ENCODE results near the gene CADM2. TPM values are rescaled to one million over a fixed set of nuclear protein-coding genes. Genes with fewer than 3 reads are reported as not detected.
A peak's percentile ranks its signal among the peaks of the same experiment; 100 is the strongest.

CADM2 gene
- total RNA-seq, 1 experiment from 2014 or later, result 1.3 TPM

DNA sequence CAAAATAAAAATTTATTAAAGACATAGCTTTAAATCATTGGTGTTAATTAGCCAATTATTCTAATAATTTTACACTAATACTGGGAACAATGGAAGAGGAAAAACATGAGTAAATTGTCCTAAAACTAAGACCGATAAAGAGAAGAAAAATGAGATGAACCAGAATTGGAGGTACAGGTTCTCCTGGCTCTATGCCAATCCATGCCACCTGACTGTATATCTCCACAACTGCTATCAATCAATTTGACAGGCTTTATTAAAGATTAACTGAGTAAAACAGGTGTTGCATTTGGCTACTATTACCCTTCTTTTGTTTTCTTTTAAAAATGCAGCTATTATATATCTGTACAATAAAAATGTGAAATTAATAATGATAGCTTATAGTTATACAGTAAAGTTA is 850.0 kb downstream of the CADM2 start:
- peak; percentile 54 for DNase-seq
- no peaks in the 10 kb centered on the region for H3K4me1 Mint-ChIP-seq (ENCODE audit: low read depth, unreplicated experiment)
- no peaks in the 10 kb centered on the region for H3K27me3 Mint-ChIP-seq (ENCODE audit: unreplicated experiment)
- no peaks in the 10 kb centered on the region for H3K9me3 Mint-ChIP-seq (ENCODE audit: low read depth, unreplicated experiment)
- CTCF ChIA-PET, result no interaction called here
- TF ChIP-seq, protein P1, sequence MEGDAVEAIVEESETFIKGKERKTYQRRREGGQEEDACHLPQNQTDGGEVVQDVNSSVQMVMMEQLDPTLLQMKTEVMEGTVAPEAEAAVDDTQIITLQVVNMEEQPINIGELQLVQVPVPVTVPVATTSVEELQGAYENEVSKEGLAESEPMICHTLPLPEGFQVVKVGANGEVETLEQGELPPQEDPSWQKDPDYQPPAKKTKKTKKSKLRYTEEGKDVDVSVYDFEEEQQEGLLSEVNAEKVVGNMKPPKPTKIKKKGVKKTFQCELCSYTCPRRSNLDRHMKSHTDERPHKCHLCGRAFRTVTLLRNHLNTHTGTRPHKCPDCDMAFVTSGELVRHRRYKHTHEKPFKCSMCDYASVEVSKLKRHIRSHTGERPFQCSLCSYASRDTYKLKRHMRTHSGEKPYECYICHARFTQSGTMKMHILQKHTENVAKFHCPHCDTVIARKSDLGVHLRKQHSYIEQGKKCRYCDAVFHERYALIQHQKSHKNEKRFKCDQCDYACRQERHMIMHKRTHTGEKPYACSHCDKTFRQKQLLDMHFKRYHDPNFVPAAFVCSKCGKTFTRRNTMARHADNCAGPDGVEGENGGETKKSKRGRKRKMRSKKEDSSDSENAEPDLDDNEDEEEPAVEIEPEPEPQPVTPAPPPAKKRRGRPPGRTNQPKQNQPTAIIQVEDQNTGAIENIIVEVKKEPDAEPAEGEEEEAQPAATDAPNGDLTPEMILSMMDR (IDR thresholded peaks at IDR 0.05; ENCODE audit: unreplicated experiment), result no peak
- no peak overlapping the region for H3K27ac Mint-ChIP-seq (ENCODE audit: unreplicated experiment)
- no peak overlapping the region for H3K4me3 Mint-ChIP-seq (ENCODE audit: low read depth, unreplicated experiment)
- H3K36me3 Mint-ChIP-seq (ENCODE audit: insufficient read depth, unreplicated experiment), result no peaks in the 10 kb centered on the region
- intact Hi-C loops (cut with micrococcal nuclease; ENCODE audit: unreplicated experiment), result loop anchor here (10.0 kb wide), 2 partner anchors 444 to 834 kb away; no protein-coding TSS in a partner anchor
- no TSS peak for BruUV-seq (replicated peaks)

- Mint-ChIP-seq H3K27me3 (ENCODE audit: unreplicated experiment) (no peaks in the 10 kb centered on the region), H3K4me1 (ENCODE audit: low read depth, unreplicated experiment) (no peaks in the 10 kb centered on the region), H3K9me3 (ENCODE audit: low read depth, unreplicated experiment) (no peaks in the 10 kb centered on the region), H3K27ac (ENCODE audit: unreplicated experiment) (no peak overlapping the region), H3K4me3 (ENCODE audit: low read depth, unreplicated experiment) (no peak overlapping the region), H3K36me3 (ENCODE audit: insufficient read depth, unreplicated experiment) (no peaks in the 10 kb centered on the region)
- TF ChIP-seq, protein P1 (IDR thresholded peaks at IDR 0.05; ENCODE audit: unreplicated experiment), result peak; percentile 49
- no TSS peak for BruUV-seq (replicated peaks)
- intact Hi-C loops (cut with micrococcal nuclease; ENCODE audit: unreplicated experiment), result loop anchor here (1.0 kb wide), 3 partner anchors 424 to 742 kb away; no protein-coding TSS in a partner anchor
- DNase-seq, result peak; percentile 51
- CTCF ChIA-PET, result interaction anchor here (0.6 kb wide), 1 partner anchor 320 kb away, joined by 3 read pairs; no protein-coding TSS in a partner anchor
Measured at GRCh38 chr3:85821130-85821756, 862.5 kb downstream of the CADM2 start.

GRCh38 chr3:85835857-85836440 is 877.2 kb downstream of the CADM2 start:
- BruUV-seq (replicated peaks), result no TSS peak
- no peaks in the 10 kb centered on the region for H3K27me3 Mint-ChIP-seq (ENCODE audit: unreplicated experiment)
- no peak overlapping the region for H3K4me3 Mint-ChIP-seq (ENCODE audit: low read depth, unreplicated experiment)
- H3K36me3 Mint-ChIP-seq (ENCODE audit: insufficient read depth, unreplicated experiment), result no peaks in the 10 kb centered on the region
- no peak for DNase-seq
- intact Hi-C loops (cut with micrococcal nuclease; ENCODE audit: unreplicated experiment), result no loop called here
- TF ChIP-seq, protein P1 (IDR thresholded peaks at IDR 0.05; ENCODE audit: unreplicated experiment), result no peak
- H3K4me1 Mint-ChIP-seq (ENCODE audit: low read depth, unreplicated experiment), result no peaks in the 10 kb centered on the region
- CTCF ChIA-PET, result no interaction called here
- H3K9me3 Mint-ChIP-seq (ENCODE audit: low read depth, unreplicated experiment), result no peaks in the 10 kb centered on the region
- no peak overlapping the region for H3K27ac Mint-ChIP-seq (ENCODE audit: unreplicated experiment)

DNA sequence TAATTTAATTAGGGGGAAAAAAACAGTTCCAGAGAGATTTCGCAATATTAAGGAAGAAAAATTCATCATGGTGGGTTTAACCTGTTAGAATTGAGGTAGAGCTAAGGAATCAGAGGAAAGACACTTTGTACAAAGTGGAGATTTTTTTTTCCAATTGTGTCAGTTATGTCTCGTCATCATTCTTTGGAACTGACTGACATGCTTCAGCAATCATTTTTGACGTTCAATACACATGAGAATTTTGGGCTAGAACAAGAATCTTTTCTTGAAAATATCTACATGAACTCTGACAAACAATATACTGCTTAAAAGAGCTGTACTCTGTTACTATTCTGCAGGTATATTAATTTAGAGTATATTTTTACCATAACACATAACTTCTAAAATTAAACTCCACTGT is 878.6 kb downstream of the CADM2 start:
- intact Hi-C loops (cut with micrococcal nuclease; ENCODE audit: unreplicated experiment), result no loop called here
- no TSS peak for BruUV-seq (replicated peaks)
- DNase-seq, result no peak
- Mint-ChIP-seq H3K36me3 (ENCODE audit: insufficient read depth, unreplicated experiment) (no peaks in the 10 kb centered on the region), H3K4me1 (ENCODE audit: low read depth, unreplicated experiment) (no peaks in the 10 kb centered on the region), H3K9me3 (ENCODE audit: low read depth, unreplicated experiment) (no peaks in the 10 kb centered on the region), H3K27ac (ENCODE audit: unreplicated experiment) (no peak overlapping the region), H3K4me3 (ENCODE audit: low read depth, unreplicated experiment) (no peak overlapping the region), H3K27me3 (ENCODE audit: unreplicated experiment) (no peaks in the 10 kb centered on the region)
- TF ChIP-seq, protein P1 (IDR thresholded peaks at IDR 0.05; ENCODE audit: unreplicated experiment), result no peak
- CTCF ChIA-PET, result no interaction called here

All from Calu3 (cell line).